ENCODE measurements around the gene GOLGA6L7. TPM values are rescaled to one million over a fixed set of nuclear protein-coding genes. Genes with fewer than 3 reads are reported as not detected.

GOLGA6L7 gene
- total and polyA plus RNA-seq, 2 experiments from 2014 or later: 0.47 TPM; not detected in 1

DNA sequence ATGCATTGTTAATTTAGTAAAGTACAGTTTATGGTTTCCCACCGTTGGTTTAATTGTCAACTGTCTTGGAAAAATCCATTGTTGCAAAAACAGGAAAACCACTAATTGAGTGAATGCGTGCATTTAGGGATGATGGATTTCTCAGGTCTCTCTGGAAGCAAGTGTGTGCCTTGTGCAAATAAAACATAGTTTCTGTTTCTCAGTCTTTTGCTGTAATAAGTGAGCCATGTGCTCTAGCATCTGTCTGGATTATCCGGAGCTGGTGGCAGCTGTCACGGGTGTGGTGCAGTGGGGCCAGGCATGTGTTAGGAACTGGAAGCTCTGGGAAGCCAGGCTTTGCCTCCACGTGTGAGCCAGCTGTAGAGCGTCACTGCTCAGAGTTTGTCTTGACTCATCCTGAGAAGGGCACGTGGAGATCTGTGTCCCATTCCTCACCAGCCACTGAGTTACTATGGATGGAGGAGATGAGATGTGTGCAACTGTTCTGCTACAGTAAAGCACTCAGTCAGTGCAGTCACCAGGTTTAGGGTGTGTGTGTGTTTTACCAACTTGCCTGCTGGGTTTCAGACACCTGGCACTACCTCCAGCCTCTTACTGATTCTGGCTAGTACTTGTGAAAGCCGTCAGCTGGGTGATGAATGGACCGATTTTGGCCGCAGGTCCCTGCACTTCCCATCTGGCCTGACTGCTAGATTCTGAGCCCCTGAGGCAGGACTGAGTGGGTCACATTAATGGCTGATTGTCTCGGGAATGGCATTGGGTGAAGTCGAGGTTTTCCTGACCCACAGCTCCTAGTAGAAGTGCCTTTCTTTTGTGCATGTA, 44.6 kb upstream of the GOLGA6L7 start:
- Mint-ChIP-seq H3K27ac (no peak overlapping the region), H3K4me3 (no peak overlapping the region), H3K27me3 (ENCODE audit: insufficient read depth, low read depth, poor library complexity) (peaks cover 6% of the 10 kb centered on the region), H3K36me3 (ENCODE audit: low read depth) (peaks cover 22% of the 10 kb centered on the region), H3K9me3 (peaks cover 23% of the 10 kb centered on the region), H3K4me1 (peaks cover 9% of the 10 kb centered on the region)
- no peak for ATAC-seq
- H3F3A ChIP-seq (replicated peaks; ENCODE audit: low read depth): no peaks in the 10 kb centered on the region
- no peaks in the 10 kb centered on the region for H4K20me1 ChIP-seq (replicated peaks; ENCODE audit: insufficient read depth)
- H3K36me3 ChIP-seq (ENCODE audit: insufficient read depth): no peaks in the 10 kb centered on the region
- no peaks in the 10 kb centered on the region for H3K27me3 ChIP-seq (ENCODE audit: insufficient read depth)
- DNase-seq (ENCODE audit: low spot score): no peak
- no peaks in the 10 kb centered on the region for H3K9me2 ChIP-seq (ENCODE audit: insufficient read depth)
- H2AFZ ChIP-seq: no peak overlapping the region
- no peaks in the 10 kb centered on the region for H3K4me1 ChIP-seq (ENCODE audit: insufficient read depth)
- no peak for TF ChIP-seq EZH2phosphoT487 (IDR thresholded peaks at IDR 0.05; ENCODE audit: unreplicated experiment)
- TF ChIP-seq JUNB (IDR thresholded peaks at IDR 0.05; ENCODE audit: unreplicated experiment): no peak
- no peak for TF ChIP-seq CREB1 (CRISPR knock-in tag; IDR thresholded peaks at IDR 0.05; ENCODE audit: low read depth)
- TF ChIP-seq, protein P1, sequence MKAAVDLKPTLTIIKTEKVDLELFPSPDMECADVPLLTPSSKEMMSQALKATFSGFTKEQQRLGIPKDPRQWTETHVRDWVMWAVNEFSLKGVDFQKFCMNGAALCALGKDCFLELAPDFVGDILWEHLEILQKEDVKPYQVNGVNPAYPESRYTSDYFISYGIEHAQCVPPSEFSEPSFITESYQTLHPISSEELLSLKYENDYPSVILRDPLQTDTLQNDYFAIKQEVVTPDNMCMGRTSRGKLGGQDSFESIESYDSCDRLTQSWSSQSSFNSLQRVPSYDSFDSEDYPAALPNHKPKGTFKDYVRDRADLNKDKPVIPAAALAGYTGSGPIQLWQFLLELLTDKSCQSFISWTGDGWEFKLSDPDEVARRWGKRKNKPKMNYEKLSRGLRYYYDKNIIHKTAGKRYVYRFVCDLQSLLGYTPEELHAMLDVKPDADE (IDR thresholded peaks at IDR 0.05): no peak
- TF ChIP-seq STAT1 (IDR thresholded peaks at IDR 0.05; ENCODE audit: unreplicated experiment): no peak
- no peak for TF ChIP-seq EZH2 (IDR thresholded peaks at IDR 0.05; ENCODE audit: low read depth, unreplicated experiment)
- TF ChIP-seq, protein P2, sequence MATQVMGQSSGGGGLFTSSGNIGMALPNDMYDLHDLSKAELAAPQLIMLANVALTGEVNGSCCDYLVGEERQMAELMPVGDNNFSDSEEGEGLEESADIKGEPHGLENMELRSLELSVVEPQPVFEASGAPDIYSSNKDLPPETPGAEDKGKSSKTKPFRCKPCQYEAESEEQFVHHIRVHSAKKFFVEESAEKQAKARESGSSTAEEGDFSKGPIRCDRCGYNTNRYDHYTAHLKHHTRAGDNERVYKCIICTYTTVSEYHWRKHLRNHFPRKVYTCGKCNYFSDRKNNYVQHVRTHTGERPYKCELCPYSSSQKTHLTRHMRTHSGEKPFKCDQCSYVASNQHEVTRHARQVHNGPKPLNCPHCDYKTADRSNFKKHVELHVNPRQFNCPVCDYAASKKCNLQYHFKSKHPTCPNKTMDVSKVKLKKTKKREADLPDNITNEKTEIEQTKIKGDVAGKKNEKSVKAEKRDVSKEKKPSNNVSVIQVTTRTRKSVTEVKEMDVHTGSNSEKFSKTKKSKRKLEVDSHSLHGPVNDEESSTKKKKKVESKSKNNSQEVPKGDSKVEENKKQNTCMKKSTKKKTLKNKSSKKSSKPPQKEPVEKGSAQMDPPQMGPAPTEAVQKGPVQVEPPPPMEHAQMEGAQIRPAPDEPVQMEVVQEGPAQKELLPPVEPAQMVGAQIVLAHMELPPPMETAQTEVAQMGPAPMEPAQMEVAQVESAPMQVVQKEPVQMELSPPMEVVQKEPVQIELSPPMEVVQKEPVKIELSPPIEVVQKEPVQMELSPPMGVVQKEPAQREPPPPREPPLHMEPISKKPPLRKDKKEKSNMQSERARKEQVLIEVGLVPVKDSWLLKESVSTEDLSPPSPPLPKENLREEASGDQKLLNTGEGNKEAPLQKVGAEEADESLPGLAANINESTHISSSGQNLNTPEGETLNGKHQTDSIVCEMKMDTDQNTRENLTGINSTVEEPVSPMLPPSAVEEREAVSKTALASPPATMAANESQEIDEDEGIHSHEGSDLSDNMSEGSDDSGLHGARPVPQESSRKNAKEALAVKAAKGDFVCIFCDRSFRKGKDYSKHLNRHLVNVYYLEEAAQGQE (IDR thresholded peaks at IDR 0.05; ENCODE audit: unreplicated experiment): no peak
- TF ChIP-seq, protein P3, sequence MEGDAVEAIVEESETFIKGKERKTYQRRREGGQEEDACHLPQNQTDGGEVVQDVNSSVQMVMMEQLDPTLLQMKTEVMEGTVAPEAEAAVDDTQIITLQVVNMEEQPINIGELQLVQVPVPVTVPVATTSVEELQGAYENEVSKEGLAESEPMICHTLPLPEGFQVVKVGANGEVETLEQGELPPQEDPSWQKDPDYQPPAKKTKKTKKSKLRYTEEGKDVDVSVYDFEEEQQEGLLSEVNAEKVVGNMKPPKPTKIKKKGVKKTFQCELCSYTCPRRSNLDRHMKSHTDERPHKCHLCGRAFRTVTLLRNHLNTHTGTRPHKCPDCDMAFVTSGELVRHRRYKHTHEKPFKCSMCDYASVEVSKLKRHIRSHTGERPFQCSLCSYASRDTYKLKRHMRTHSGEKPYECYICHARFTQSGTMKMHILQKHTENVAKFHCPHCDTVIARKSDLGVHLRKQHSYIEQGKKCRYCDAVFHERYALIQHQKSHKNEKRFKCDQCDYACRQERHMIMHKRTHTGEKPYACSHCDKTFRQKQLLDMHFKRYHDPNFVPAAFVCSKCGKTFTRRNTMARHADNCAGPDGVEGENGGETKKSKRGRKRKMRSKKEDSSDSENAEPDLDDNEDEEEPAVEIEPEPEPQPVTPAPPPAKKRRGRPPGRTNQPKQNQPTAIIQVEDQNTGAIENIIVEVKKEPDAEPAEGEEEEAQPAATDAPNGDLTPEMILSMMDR (conservative IDR thresholded peaks at IDR 0.05; ENCODE audit: low read depth in 2 of 2): no peak
- TF ChIP-seq ZNF331 (CRISPR knock-in tag; IDR thresholded peaks at IDR 0.05; ENCODE audit: low read depth): no peak
- TF ChIP-seq ZNF114 (CRISPR knock-in tag; IDR thresholded peaks at IDR 0.05): no peak
- TF ChIP-seq, protein P4, sequence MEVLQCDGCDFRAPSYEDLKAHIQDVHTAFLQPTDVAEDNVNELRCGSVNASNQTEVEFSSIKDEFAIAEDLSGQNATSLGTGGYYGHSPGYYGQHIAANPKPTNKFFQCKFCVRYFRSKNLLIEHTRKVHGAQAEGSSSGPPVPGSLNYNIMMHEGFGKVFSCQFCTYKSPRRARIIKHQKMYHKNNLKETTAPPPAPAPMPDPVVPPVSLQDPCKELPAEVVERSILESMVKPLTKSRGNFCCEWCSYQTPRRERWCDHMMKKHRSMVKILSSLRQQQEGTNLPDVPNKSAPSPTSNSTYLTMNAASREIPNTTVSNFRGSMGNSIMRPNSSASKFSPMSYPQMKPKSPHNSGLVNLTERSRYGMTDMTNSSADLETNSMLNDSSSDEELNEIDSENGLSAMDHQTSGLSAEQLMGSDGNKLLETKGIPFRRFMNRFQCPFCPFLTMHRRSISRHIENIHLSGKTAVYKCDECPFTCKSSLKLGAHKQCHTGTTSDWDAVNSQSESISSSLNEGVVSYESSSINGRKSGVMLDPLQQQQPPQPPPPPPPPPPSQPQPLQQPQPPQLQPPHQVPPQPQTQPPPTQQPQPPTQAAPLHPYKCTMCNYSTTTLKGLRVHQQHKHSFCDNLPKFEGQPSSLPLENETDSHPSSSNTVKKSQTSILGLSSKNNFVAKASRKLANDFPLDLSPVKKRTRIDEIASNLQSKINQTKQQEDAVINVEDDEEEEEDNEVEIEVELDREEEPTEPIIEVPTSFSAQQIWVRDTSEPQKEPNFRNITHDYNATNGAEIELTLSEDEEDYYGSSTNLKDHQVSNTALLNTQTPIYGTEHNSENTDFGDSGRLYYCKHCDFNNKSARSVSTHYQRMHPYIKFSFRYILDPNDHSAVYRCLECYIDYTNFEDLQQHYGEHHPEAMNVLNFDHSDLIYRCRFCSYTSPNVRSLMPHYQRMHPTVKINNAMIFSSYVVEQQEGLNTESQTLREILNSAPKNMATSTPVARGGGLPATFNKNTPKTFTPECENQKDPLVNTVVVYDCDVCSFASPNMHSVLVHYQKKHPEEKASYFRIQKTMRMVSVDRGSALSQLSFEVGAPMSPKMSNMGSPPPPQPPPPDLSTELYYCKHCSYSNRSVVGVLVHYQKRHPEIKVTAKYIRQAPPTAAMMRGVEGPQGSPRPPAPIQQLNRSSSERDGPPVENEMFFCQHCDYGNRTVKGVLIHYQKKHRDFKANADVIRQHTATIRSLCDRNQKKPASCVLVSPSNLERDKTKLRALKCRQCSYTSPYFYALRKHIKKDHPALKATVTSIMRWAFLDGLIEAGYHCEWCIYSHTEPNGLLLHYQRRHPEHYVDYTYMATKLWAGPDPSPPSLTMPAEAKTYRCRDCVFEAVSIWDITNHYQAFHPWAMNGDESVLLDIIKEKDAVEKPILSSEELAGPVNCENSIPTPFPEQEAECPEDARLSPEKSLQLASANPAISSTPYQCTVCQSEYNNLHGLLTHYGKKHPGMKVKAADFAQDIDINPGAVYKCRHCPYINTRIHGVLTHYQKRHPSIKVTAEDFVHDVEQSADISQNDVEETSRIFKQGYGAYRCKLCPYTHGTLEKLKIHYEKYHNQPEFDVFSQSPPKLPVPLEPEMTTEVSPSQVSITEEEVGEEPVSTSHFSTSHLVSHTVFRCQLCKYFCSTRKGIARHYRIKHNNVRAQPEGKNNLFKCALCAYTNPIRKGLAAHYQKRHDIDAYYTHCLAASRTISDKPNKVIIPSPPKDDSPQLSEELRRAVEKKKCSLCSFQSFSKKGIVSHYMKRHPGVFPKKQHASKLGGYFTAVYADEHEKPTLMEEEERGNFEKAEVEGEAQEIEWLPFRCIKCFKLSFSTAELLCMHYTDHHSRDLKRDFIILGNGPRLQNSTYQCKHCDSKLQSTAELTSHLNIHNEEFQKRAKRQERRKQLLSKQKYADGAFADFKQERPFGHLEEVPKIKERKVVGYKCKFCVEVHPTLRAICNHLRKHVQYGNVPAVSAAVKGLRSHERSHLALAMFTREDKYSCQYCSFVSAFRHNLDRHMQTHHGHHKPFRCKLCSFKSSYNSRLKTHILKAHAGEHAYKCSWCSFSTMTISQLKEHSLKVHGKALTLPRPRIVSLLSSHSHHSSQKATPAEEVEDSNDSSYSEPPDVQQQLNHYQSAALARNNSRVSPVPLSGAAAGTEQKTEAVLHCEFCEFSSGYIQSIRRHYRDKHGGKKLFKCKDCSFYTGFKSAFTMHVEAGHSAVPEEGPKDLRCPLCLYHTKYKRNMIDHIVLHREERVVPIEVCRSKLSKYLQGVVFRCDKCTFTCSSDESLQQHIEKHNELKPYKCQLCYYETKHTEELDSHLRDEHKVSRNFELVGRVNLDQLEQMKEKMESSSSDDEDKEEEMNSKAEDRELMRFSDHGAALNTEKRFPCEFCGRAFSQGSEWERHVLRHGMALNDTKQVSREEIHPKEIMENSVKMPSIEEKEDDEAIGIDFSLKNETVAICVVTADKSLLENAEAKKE (CRISPR knock-in tag; IDR thresholded peaks at IDR 0.05): no peak
- no peak for TF ChIP-seq POLR2AphosphoS5 (IDR thresholded peaks at IDR 0.05; ENCODE audit: low read depth)
- TF ChIP-seq NANOG (IDR thresholded peaks at IDR 0.05; ENCODE audit: borderline replicate concordance): no peak
- H3K4me2 ChIP-seq: no peak overlapping the region
- H3K27ac ChIP-seq (ENCODE audit: low read depth): no peak overlapping the region
- H3K79me2 ChIP-seq (replicated peaks; ENCODE audit: insufficient read depth): no peaks in the 10 kb centered on the region
- H3K4me3 ChIP-seq: no peak overlapping the region

All from GM23338 (cell line).